Measurements from ENCODE around the gene ZFAND2A. TPM values are rescaled to one million over a fixed set of nuclear protein-coding genes. Genes with fewer than 3 reads are reported as not detected.

ZFAND2A gene
- total RNA-seq, 1 donor from 2014 or later, result 6.6 TPM

- H3K27ac ChIP-seq (replicated peaks), result peak overlapping the region; percentile 33
- no peak overlapping the region for H3K4me3 ChIP-seq
- peaks cover 26% of the 10 kb centered on the region for H3K4me1 ChIP-seq
- intact Hi-C loops (cut with micrococcal nuclease), result no loop called here
- H3K27me3 ChIP-seq (ENCODE audit: low read depth), result no peaks in the 10 kb centered on the region
- peaks cover 7% of the 10 kb centered on the region for H3K36me3 ChIP-seq
- DNase-seq, result no peak
- H3K9me3 ChIP-seq (replicated peaks), result peaks cover 9% of the 10 kb centered on the region
- no peak for TF ChIP-seq CTCF (IDR thresholded peaks at IDR 0.05; ENCODE audit: borderline replicate concordance)
Measured at GRCh38 chr7:1134951-1135350, 25.0 kb downstream of the ZFAND2A start.

- intact Hi-C loops (cut with micrococcal nuclease), result no loop called here
- Histone ChIP-seq H3K27me3 (ENCODE audit: low read depth) (no peaks in the 10 kb centered on the region), H3K36me3 (peaks cover 18% of the 10 kb centered on the region), H3K4me1 (peaks cover 7% of the 10 kb centered on the region), H3K4me3 (no peak overlapping the region), H3K9me3 (replicated peaks) (peaks cover 9% of the 10 kb centered on the region), H3K27ac (replicated peaks) (no peak overlapping the region)
- no peak for TF ChIP-seq CTCF (IDR thresholded peaks at IDR 0.05; ENCODE audit: borderline replicate concordance)
- DNase-seq, result no peak
Measured at GRCh38 chr7:1131471-1132265, 28.3 kb downstream of the ZFAND2A start.

GRCh38 chr7:1130021-1130990 is 29.7 kb downstream of the ZFAND2A start:
- no peak for TF ChIP-seq CTCF (IDR thresholded peaks at IDR 0.05; ENCODE audit: borderline replicate concordance)
- intact Hi-C loops (cut with micrococcal nuclease), result no loop called here
- DNase-seq, result no peak

GRCh38 chr7:1129431-1129830 is 30.6 kb downstream of the ZFAND2A start:
- Histone ChIP-seq H3K36me3 (peaks cover 27% of the 10 kb centered on the region), H3K9me3 (replicated peaks) (peaks cover 9% of the 10 kb centered on the region), H3K4me1 (peaks cover 7% of the 10 kb centered on the region), H3K27me3 (ENCODE audit: low read depth) (no peaks in the 10 kb centered on the region), H3K27ac (replicated peaks) (no peak overlapping the region), H3K4me3 (no peak overlapping the region)
- TF ChIP-seq CTCF (IDR thresholded peaks at IDR 0.05; ENCODE audit: borderline replicate concordance), result no peak
- DNase-seq, result no peak
- intact Hi-C loops (cut with micrococcal nuclease), result no loop called here

More at GRCh38 chr7:1130021-1130990, 29.7 kb downstream of the ZFAND2A start:
- Histone ChIP-seq H3K36me3 (peaks cover 27% of the 10 kb centered on the region), H3K27me3 (ENCODE audit: low read depth) (no peaks in the 10 kb centered on the region), H3K4me1 (peaks cover 4% of the 10 kb centered on the region), H3K27ac (replicated peaks) (no peak overlapping the region), H3K9me3 (replicated peaks) (peaks cover 9% of the 10 kb centered on the region), H3K4me3 (no peak overlapping the region)

GRCh38 chr7:1127001-1127400 is 33.0 kb downstream of the ZFAND2A start:
- H3K4me3 ChIP-seq, result no peak overlapping the region
- peaks cover 23% of the 10 kb centered on the region for H3K4me1 ChIP-seq
- H3K27me3 ChIP-seq (ENCODE audit: low read depth), result no peaks in the 10 kb centered on the region
- DNase-seq, result no peak
- no peak overlapping the region for H3K27ac ChIP-seq (replicated peaks)
- TF ChIP-seq CTCF (IDR thresholded peaks at IDR 0.05; ENCODE audit: borderline replicate concordance), result no peak
- peaks cover 23% of the 10 kb centered on the region for H3K36me3 ChIP-seq
- H3K9me3 ChIP-seq (replicated peaks), result peaks cover 5% of the 10 kb centered on the region
- intact Hi-C loops (cut with micrococcal nuclease), result no loop called here
